Mucosa of rectum (tissue), 2 donors: Measurements from ENCODE around the gene ZC3H8.

Experiments used
- H3K27ac ChIP-seq, 2 donors: one replicate each; pipeline ENCODE4 v1.7.0; 2013; ENCODE audit warnings: inconsistent platforms in 2 of 2, low read depth in 2 of 2, low read length in 2 of 2
- H3K27me3 ChIP-seq, 2 donors: one replicate each; pipeline ENCODE4 v1.7.0; 2013; ENCODE audit warnings: low read length in 2 of 2; ENCODE audit not compliant: control insufficient read depth in 2 of 2, insufficient read depth in 2 of 2
- H3K36me3 ChIP-seq, 2 donors: one replicate each; pipeline ENCODE4 v1.7.0; 2013; ENCODE audit warnings: low read length in 2 of 2; ENCODE audit not compliant: control insufficient read depth in 2 of 2, insufficient read depth in 2 of 2
- H3K4me1 ChIP-seq, 2 donors: one replicate each; pipeline ENCODE4 v1.7.0; 2013; ENCODE audit warnings: low read length in 2 of 2, mild to moderate bottlenecking in 1 of 2; ENCODE audit not compliant: control insufficient read depth in 2 of 2, insufficient read depth in 2 of 2
- H3K4me3 ChIP-seq, 2 donors: one replicate each; pipeline ENCODE4 v1.7.0; 2013; ENCODE audit warnings: low read length in 2 of 2
- H3K9ac ChIP-seq, 2 donors: one replicate each; pipeline ENCODE4 v1.7.0; 2013; ENCODE audit warnings: low read length in 2 of 2, low read depth in 1 of 2, mild to moderate bottlenecking in 1 of 2
- H3K9me3 ChIP-seq, 2 donors: one replicate each; pipeline ENCODE4 v1.7.0; 2013; ENCODE audit warnings: low read length in 2 of 2; ENCODE audit not compliant: control insufficient read depth in 2 of 2
- donor health status: healthy.
- donor health status: Normal muscosa, but diverticular disease.

The ZC3H8 gene

DNA sequence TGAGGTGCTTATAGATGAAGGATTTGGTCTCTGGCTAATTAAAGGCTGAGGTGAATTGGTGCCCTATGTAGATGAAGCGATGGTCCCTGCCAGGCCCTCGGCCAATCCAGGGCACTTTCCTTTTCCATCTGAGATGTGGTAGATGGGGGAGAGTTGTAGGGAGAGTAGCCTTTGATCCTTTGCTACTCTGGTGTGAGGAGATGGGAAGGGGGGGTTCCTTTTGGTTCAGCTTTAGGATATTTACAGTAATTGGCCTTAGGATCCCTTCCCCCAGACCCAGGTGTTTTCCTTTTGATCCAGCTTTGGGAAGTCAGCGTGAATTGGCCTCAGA is 5.4 kb upstream of the ZC3H8 start:
- Histone ChIP-seq H3K36me3 (no peaks in the 10 kb centered on the region), H3K27ac (no peak overlapping the region), H3K4me3 (no peak overlapping the region), H3K27me3 (no peaks in the 10 kb centered on the region), H3K4me1 (peaks cover 7% of the 10 kb centered on the region in 2 donors), H3K9me3 (no peaks in the 10 kb centered on the region), H3K9ac (no peak overlapping the region)

GRCh38 chr2:112259509-112260294 is 4.9 kb upstream of the ZC3H8 start:
- no peaks in the 10 kb centered on the region for H3K9me3 ChIP-seq
- peaks cover 7% of the 10 kb centered on the region in 2 donors for H3K4me1 ChIP-seq
- no peak overlapping the region for H3K27ac ChIP-seq
- H3K36me3 ChIP-seq, result no peaks in the 10 kb centered on the region
- peak overlapping the region; percentile 56 to 58 for H3K9ac ChIP-seq
- peak overlapping the region; percentile 24 to 57 for H3K4me3 ChIP-seq
- no peaks in the 10 kb centered on the region for H3K27me3 ChIP-seq

GRCh38 chr2:112257575-112257974 is 2.7 kb upstream of the ZC3H8 start:
- H3K27me3 ChIP-seq, result no peaks in the 10 kb centered on the region
- no peak overlapping the region for H3K9ac ChIP-seq
- H3K4me3 ChIP-seq, result no peak overlapping the region
- no peak overlapping the region for H3K27ac ChIP-seq
- H3K36me3 ChIP-seq, result no peaks in the 10 kb centered on the region
- no peaks in the 10 kb centered on the region for H3K9me3 ChIP-seq
- peaks cover 7 to 14% of the 10 kb centered on the region in 2 donors for H3K4me1 ChIP-seq

DNA sequence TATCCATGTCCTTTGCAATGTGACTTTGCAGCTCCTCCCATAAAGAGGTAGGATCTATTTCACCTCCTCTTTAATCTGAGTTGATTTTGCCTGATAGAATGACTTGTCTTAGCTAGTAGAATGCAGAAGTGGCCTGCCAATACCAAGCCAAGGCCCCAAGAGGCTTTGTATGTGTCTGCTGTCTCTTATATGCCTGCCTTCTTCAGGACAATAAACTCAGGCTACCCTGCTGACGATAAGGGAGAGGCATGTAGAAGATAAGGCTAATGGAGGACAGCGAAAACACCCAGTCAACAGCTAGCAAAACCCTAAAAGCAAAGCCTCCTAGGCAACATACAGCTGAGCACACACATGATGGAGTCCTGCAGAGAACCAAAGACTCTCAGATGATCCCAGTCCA is 1.8 kb upstream of the ZC3H8 start:
- Histone ChIP-seq H3K9ac (no peak overlapping the region), H3K27me3 (no peaks in the 10 kb centered on the region), H3K27ac (no peak overlapping the region), H3K9me3 (no peaks in the 10 kb centered on the region), H3K4me3 (no peak overlapping the region), H3K36me3 (no peaks in the 10 kb centered on the region), H3K4me1 (peaks cover 7 to 14% of the 10 kb centered on the region in 2 donors)

- Histone ChIP-seq H3K9ac (peak overlapping the region in 1 of 2 donors; percentile 85), H3K27ac (no peak overlapping the region), H3K36me3 (peaks cover 0 to 3% of the 10 kb centered on the region in 2 donors), H3K4me3 (no peak overlapping the region), H3K4me1 (peaks cover 7 to 14% of the 10 kb centered on the region in 2 donors), H3K27me3 (no peaks in the 10 kb centered on the region), H3K9me3 (no peaks in the 10 kb centered on the region)
Observed at GRCh38 chr2:112255875-112256274, 1.0 kb upstream of the ZC3H8 start.

DNA sequence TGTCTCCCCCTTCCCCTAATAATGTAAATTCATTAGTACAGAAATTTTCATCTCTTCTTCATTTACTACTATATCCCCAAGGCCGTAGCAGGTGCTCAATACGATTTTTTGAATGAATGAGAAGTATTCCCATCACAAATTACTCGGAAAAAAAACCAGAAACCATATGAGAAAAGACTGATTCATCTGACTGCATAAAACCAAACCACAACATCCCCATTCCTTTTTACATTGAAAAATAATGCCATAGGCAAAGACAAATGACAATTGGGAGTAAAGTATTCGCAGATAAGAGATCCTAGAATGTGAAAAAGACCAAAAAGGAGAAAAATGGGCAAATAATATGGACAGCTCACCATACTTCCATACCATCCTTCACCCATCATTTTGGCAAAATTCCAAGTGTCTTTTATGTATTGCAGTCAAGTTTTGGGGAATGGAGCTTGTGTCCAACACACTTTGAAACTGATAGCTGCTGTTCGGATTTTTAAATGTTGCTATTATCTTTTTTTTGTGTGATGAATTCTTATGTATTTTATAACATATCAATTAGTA is 1.5 kb downstream of the ZC3H8 start:
- Histone ChIP-seq H3K4me1 (peaks cover 0 to 7% of the 10 kb centered on the region in 2 donors), H3K9ac (no peak overlapping the region), H3K4me3 (no peak overlapping the region), H3K27ac (no peak overlapping the region), H3K36me3 (peaks cover 0 to 12% of the 10 kb centered on the region in 2 donors), H3K27me3 (no peaks in the 10 kb centered on the region), H3K9me3 (no peaks in the 10 kb centered on the region)

GRCh38 chr2:112251271-112251670 is 3.6 kb downstream of the ZC3H8 start:
- Histone ChIP-seq H3K36me3 (peaks cover 0 to 20% of the 10 kb centered on the region in 2 donors), H3K4me1 (peaks cover 0 to 7% of the 10 kb centered on the region in 2 donors), H3K27me3 (no peaks in the 10 kb centered on the region), H3K4me3 (no peak overlapping the region), H3K9me3 (no peaks in the 10 kb centered on the region), H3K9ac (no peak overlapping the region), H3K27ac (no peak overlapping the region)

DNA sequence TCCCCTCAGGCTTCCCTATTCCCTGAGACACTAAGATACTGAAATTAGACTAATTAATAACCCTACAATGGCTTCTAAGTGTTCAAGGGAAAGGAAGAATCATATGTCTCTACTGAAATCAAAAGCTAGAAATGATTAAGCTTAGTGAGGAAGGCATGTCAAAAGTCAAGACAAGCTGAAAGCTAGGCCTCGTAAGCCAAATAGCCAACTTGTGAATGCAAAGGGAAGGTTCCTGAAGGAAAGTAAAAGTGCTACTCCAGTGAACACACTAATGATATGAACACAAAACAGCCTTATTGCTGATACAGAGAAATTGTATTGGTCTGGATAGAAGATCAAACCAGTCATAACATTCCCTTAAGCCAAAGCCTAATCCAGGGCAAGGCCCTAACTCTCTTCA is 10.0 kb downstream of the ZC3H8 start:
- Histone ChIP-seq H3K9ac (no peak overlapping the region), H3K9me3 (no peaks in the 10 kb centered on the region), H3K36me3 (peaks cover 2 to 35% of the 10 kb centered on the region in 2 donors), H3K4me3 (no peak overlapping the region), H3K27me3 (no peaks in the 10 kb centered on the region), H3K27ac (no peak overlapping the region), H3K4me1 (no peaks in the 10 kb centered on the region)

GRCh38 chr2:112243233-112243632 is 11.6 kb downstream of the ZC3H8 start:
- peaks cover 2 to 28% of the 10 kb centered on the region in 2 donors for H3K36me3 ChIP-seq
- no peak overlapping the region for H3K9ac ChIP-seq

GRCh38 chr2:112242384-112242783 is 12.5 kb downstream of the ZC3H8 start:
- Histone ChIP-seq H3K4me1 (no peaks in the 10 kb centered on the region), H3K27me3 (no peaks in the 10 kb centered on the region), H3K36me3 (peaks cover 2 to 22% of the 10 kb centered on the region in 2 donors), H3K27ac (no peak overlapping the region), H3K4me3 (no peak overlapping the region), H3K9ac (no peak overlapping the region), H3K9me3 (no peaks in the 10 kb centered on the region)

More at GRCh38 chr2:112243233-112243632, 11.6 kb downstream of the ZC3H8 start:
- Histone ChIP-seq H3K27me3 (no peaks in the 10 kb centered on the region), H3K9me3 (no peaks in the 10 kb centered on the region), H3K4me3 (no peak overlapping the region), H3K4me1 (no peaks in the 10 kb centered on the region), H3K27ac (no peak overlapping the region)
